Activated T-helper 1 cell treated with anti-CD3 and anti-CD28 coated beads, Interleukin-12 subunit alpha, Interleukin-12 subunit beta, Interleukin-2, Interleukin-4 antibody, amounts not matched to agents 30 ng/mL and 10 ng/mL and 1 ng/mL, durations not matched to agents 14 hours and 24 hours and 36 hours (primary cell): ENCODE measurements around the gene LAP3. TPM values are rescaled to one million over a fixed set of nuclear protein-coding genes. Genes with fewer than 3 reads are reported as not detected.

Experiments used
- DNase-seq: peaks from one replicate; pipeline ENCODE4 v3.0.0; 2021; ENCODE audit warnings: low spot score
- H3K27ac Mint-ChIP-seq: one replicate; pipeline ENCODE4 v1.8.0; 2021; ENCODE audit warnings: mild to moderate bottlenecking, mixed read lengths
- H3K27me3 Mint-ChIP-seq: one replicate; pipeline ENCODE4 v1.8.0; 2022; ENCODE audit warnings: mild to moderate bottlenecking, moderate library complexity, mixed read lengths; ENCODE audit not compliant: insufficient read depth
- H3K36me3 Mint-ChIP-seq: one replicate; pipeline ENCODE4 v1.8.0; 2021; ENCODE audit warnings: low read depth, mixed read lengths
- H3K4me1 Mint-ChIP-seq: one replicate; pipeline ENCODE4 v1.8.0; 2021; ENCODE audit warnings: low read depth, mixed read lengths
- H3K4me3 Mint-ChIP-seq: one replicate; pipeline ENCODE4 v1.8.0; 2021; ENCODE audit warnings: mild to moderate bottlenecking, moderate library complexity, mixed read lengths
- H3K9me3 Mint-ChIP-seq: one replicate; pipeline ENCODE4 v1.8.0; 2021; ENCODE audit warnings: mixed read lengths
- intact Hi-C: fragments of 100-400 bp; cut with micrococcal nuclease; formaldehyde crosslinking; loops from one replicate; pipeline ENCODE4 v1.15.1; 2024
- total RNA-seq: library from RNA; stranded (reverse); gene quantifications from 2 replicates; pipeline ENCODE4 v1.2.3, GENCODE V29; 2022

LAP3 gene
- total RNA-seq, 1 donor from 2014 or later: 109 TPM

- Mint-ChIP-seq H3K9me3 (no peaks in the 10 kb centered on the region), H3K36me3 (peaks cover 19% of the 10 kb centered on the region), H3K27me3 (no peaks in the 10 kb centered on the region), H3K27ac (no peak overlapping the region), H3K4me1 (no peaks in the 10 kb centered on the region), H3K4me3 (no peak overlapping the region)
- intact Hi-C loops: loop anchor here (1.0 to 5.0 kb wide), 5 partner anchors 22 to 955 kb away; partner anchors contain the start of genes LAP3 and MED28
- DNase-seq: peak; percentile 48
These were observed 60.0 kb downstream of the LAP3 start for GRCh38 chr4:17636696-17637622.

GRCh38 chr4:17639136-17639535 lies 62.1 kb downstream of the LAP3 start:
- no peaks in the 10 kb centered on the region for H3K4me1 Mint-ChIP-seq
- no peak overlapping the region for H3K27ac Mint-ChIP-seq
- H3K27me3 Mint-ChIP-seq: no peaks in the 10 kb centered on the region
- H3K36me3 Mint-ChIP-seq: peaks cover 11% of the 10 kb centered on the region
- intact Hi-C loops: loop anchor here (5.0 kb wide), 1 partner anchor 953 kb away; no protein-coding TSS in a partner anchor
- no peak overlapping the region for H3K4me3 Mint-ChIP-seq
- DNase-seq: no peak
- no peaks in the 10 kb centered on the region for H3K9me3 Mint-ChIP-seq

DNA sequence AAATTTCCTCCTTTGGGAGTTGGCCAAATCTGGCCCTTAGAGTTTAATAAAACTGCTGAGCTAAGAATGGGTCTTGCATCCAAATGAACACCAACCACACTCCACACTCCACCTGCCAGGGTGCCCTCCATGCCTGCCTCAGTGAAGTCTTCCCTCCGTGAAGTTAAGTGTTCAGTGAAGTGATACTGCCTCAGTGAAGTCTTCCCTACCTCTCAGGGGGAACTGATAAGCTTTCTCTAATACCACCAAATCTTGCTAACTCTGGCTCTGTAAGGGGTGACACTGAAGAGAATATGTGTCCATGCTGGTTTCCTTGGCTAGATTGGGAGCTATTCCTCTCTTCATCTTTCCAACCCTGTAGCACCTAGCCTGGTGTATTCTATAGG lies 65.4 kb downstream of the LAP3 start:
- Mint-ChIP-seq H3K9me3 (no peaks in the 10 kb centered on the region), H3K4me1 (no peaks in the 10 kb centered on the region), H3K4me3 (no peak overlapping the region), H3K27ac (no peak overlapping the region), H3K36me3 (peaks cover 2% of the 10 kb centered on the region), H3K27me3 (no peaks in the 10 kb centered on the region)
- intact Hi-C loops: no loop called here
- DNase-seq: no peak

DNA sequence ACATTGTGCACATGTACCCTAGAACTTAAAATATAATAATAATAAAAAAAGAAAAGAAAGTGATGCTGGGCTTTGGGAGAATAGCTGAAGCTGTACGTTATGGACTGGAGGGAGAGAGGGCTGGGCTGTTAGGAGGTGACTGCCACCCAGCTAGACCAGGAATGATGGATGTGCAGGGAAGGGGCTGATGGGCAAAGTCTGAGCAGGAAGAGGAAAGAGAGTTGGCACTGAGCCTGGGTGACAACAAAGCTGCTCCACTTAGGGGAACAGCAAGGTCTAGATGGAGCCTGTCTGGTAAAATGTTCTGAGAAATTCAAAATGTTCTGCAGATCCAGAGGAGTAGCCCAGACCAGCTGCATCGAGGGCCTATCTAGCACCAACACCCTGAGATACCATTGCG lies 69.7 kb downstream of the LAP3 start:
- Mint-ChIP-seq H3K36me3 (peaks cover 2% of the 10 kb centered on the region), H3K4me3 (no peak overlapping the region), H3K27me3 (peaks cover 3% of the 10 kb centered on the region), H3K27ac (no peak overlapping the region), H3K4me1 (no peaks in the 10 kb centered on the region), H3K9me3 (no peaks in the 10 kb centered on the region)
- DNase-seq: no peak
- intact Hi-C loops: no loop called here

DNA sequence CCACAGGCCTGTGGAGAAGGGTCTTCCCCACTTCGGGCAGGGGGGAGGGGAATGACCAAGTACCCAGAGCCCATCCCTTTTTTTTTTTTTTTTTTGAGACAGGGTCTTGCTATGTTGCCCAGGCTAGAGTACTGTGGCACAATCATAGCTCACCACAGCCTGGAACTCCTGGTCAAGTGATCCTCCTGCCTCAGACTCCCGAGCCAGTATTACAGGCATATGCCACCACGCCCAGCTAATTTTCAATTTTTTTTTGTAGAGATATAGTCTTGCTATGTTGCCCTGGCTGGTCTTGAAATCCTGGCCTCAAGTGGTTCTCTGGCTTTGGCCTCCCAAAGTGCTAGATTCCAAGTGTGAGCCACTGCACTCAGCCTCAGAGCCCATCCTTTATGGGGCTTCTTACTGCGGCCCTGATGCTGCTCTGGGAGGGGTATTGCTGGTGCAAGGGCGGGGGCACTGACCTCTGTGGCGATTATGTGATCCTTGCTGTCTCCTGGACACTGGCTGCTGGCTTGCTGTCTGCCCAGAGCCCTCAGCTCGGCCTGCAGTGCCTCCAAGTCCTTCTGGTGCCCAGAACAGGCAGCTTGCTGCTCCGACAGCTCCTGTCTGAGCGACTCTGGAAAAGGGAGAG lies 70.3 kb downstream of the LAP3 start:
- DNase-seq: no peak
- peaks cover 3% of the 10 kb centered on the region for H3K27me3 Mint-ChIP-seq
- H3K27ac Mint-ChIP-seq: no peak overlapping the region
- no peaks in the 10 kb centered on the region for H3K9me3 Mint-ChIP-seq
- H3K4me1 Mint-ChIP-seq: no peaks in the 10 kb centered on the region
- no peak overlapping the region for H3K4me3 Mint-ChIP-seq
- H3K36me3 Mint-ChIP-seq: peaks cover 2% of the 10 kb centered on the region
- intact Hi-C loops: no loop called here

DNA sequence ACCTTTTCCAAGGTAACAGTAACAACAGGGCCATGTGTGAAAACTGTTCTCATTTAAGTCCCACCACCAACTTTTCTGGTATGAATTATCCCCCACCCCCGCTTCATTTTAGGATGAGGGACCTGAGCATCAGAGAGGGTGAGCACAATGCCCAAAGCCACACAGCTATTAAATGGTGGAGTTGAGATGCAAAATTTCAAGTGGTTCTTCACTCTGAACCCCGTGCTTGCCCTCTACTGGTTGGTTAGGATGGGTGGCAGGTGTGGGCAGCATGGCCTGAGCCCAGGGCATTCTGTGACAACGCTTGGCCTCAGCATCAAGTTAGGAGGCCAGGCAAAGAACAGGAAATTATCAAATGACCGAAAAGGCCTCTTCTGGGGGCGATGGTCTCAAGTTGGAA lies 70.9 kb downstream of the LAP3 start:
- no peak for DNase-seq
- Mint-ChIP-seq H3K4me1 (no peaks in the 10 kb centered on the region), H3K4me3 (no peak overlapping the region), H3K27me3 (peaks cover 3% of the 10 kb centered on the region), H3K36me3 (no peaks in the 10 kb centered on the region), H3K9me3 (no peaks in the 10 kb centered on the region), H3K27ac (no peak overlapping the region)
- intact Hi-C loops: no loop called here

DNA sequence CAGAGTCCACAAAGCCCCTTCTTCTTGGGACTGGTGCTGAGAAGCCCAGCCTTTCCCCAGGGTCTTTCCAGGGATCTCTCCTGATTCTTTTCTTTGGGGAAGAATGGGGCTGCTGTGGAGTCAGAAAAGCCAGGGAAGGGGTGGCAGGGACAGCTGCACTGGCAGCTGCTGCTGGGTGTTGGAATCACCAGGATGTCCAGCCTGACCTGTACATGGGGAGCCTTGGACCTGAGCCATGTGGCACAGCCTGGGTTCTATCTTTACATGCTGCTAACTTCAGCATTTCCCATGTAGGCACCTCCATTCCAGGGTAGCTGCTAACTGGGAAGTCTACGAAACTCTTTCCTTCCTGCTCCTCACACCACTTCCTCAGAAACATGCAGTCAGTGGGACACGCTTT lies 73.4 kb downstream of the LAP3 start:
- H3K9me3 Mint-ChIP-seq: no peaks in the 10 kb centered on the region
- no peak for DNase-seq
- no peaks in the 10 kb centered on the region for H3K4me1 Mint-ChIP-seq
- H3K4me3 Mint-ChIP-seq: no peak overlapping the region
- no peak overlapping the region for H3K27ac Mint-ChIP-seq
- peaks cover 3% of the 10 kb centered on the region for H3K27me3 Mint-ChIP-seq
- H3K36me3 Mint-ChIP-seq: no peaks in the 10 kb centered on the region
- intact Hi-C loops: no loop called here

GRCh38 chr4:17654701-17655100 lies 77.7 kb downstream of the LAP3 start:
- Mint-ChIP-seq H3K27ac (no peak overlapping the region), H3K36me3 (no peaks in the 10 kb centered on the region), H3K4me3 (no peak overlapping the region), H3K4me1 (no peaks in the 10 kb centered on the region), H3K27me3 (peaks cover 3% of the 10 kb centered on the region), H3K9me3 (no peaks in the 10 kb centered on the region)
- intact Hi-C loops: no loop called here
- no peak for DNase-seq

- no peak overlapping the region for H3K27ac Mint-ChIP-seq
- H3K36me3 Mint-ChIP-seq: no peaks in the 10 kb centered on the region
These were observed 80.1 kb downstream of the LAP3 start for GRCh38 chr4:17657090-17657489.

More at GRCh38 chr4:17657090-17657489, 80.1 kb downstream of the LAP3 start:
- Mint-ChIP-seq H3K4me1 (no peaks in the 10 kb centered on the region), H3K4me3 (no peak overlapping the region), H3K27me3 (no peaks in the 10 kb centered on the region), H3K9me3 (no peaks in the 10 kb centered on the region)
- no peak for DNase-seq
- intact Hi-C loops: no loop called here

Other genes starting within 250 kb of the LAP3 start
- 28.7 and 29.7 TPM in 2 replicates for gene QDPR, start 65.1 kb upstream of the LAP3 start, total RNA-seq
- not detected in 2 replicates for gene CLRN2, start 62.0 kb upstream of the LAP3 start, total RNA-seq
- 46.6 and 49.6 TPM in 2 replicates for gene MED28, start 37.4 kb downstream of the LAP3 start, total RNA-seq
- gene FAM184B, start 204.4 kb downstream of the LAP3 start, total RNA-seq: not detected in 2 replicates
- gene DCAF16, start 233.6 kb downstream of the LAP3 start, total RNA-seq: 44.0 and 48.5 TPM in 2 replicates
- gene NCAPG, start 233.8 kb downstream of the LAP3 start, total RNA-seq: 43.7 and 46.3 TPM in 2 replicates